Astrocyte (in vitro differentiated cells and primary cell): ENCODE results near the gene MUC13.

Experiments
- EZH2 ChIP-seq: IDR thresholded peaks from 2 replicates; pipeline ENCODE4 v1.6.1; 2012; ENCODE audit warnings: mild to moderate bottlenecking, low read length, inconsistent platforms; ENCODE audit not compliant: insufficient read depth
- TF ChIP-seq, protein P1 (sequence below): IDR thresholded peaks from 2 replicates; pipeline ENCODE4 v1.5.1; 2011; ENCODE audit warnings: low read depth, mild to moderate bottlenecking, inconsistent platforms, low read length, moderate library complexity; ENCODE audit not compliant: insufficient read depth

DNA sequence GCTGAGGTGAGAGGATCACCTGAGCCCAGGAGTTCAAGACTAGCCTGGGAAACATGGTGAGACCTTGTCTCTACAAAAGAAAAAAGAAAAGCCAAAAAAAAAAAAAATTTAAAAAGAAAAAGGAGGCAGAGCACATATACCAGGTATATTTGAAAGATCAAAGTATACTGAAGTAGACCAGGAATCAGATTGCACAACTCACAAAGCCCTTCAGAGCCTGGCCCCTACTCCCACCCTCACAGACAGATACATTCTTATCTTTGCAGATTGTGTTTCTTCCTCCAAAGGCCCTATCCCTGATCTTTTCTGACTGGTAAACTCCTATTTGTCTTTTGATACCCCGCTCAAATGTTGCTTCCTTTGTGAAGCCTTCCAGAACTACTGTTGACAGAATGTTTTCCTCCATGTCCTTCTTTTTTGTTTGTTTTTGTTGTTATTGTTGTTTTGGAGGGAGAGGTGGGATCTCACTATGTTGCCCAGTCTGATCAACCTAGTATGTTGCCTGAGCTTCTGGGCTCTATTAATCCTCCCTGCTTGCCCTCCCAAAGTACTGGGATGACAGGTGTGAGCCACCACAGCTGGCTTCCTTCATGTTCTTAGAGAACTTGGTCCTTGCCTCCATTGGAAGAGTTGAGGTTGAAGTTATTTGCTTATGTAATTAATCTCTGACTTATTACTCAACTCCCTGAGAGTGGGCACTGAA is 37.6 kb downstream of the MUC13 start:
- TF ChIP-seq, protein P1, sequence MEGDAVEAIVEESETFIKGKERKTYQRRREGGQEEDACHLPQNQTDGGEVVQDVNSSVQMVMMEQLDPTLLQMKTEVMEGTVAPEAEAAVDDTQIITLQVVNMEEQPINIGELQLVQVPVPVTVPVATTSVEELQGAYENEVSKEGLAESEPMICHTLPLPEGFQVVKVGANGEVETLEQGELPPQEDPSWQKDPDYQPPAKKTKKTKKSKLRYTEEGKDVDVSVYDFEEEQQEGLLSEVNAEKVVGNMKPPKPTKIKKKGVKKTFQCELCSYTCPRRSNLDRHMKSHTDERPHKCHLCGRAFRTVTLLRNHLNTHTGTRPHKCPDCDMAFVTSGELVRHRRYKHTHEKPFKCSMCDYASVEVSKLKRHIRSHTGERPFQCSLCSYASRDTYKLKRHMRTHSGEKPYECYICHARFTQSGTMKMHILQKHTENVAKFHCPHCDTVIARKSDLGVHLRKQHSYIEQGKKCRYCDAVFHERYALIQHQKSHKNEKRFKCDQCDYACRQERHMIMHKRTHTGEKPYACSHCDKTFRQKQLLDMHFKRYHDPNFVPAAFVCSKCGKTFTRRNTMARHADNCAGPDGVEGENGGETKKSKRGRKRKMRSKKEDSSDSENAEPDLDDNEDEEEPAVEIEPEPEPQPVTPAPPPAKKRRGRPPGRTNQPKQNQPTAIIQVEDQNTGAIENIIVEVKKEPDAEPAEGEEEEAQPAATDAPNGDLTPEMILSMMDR: no peak
- TF ChIP-seq EZH2: no peak
